MM.1S (cell line): ENCODE results near the gene MAEA.

ENCODE experiments used
- CTCF ChIP-seq: fragments of 300-600 bp; sonication (generic); IDR thresholded peaks from 2 replicates; pipeline ENCODE4 v1.5.1; 2016; ENCODE audit warnings: antibody characterized with exemption, low read length, mixed read lengths
- EZH2phosphoT487 ChIP-seq: fragments of 300-600 bp; sonication (generic); IDR thresholded peaks from 2 replicates; pipeline ENCODE4 v1.6.1; 2018; ENCODE audit warnings: antibody characterized with exemption, low read length

- no peak for TF ChIP-seq EZH2phosphoT487
- no peak for TF ChIP-seq CTCF
Observed at GRCh38 chr4:1266881-1267763, 22.6 kb upstream of the MAEA start.
